Measurements from ENCODE around the gene IZUMO1.

Gene IZUMO1

DNA sequence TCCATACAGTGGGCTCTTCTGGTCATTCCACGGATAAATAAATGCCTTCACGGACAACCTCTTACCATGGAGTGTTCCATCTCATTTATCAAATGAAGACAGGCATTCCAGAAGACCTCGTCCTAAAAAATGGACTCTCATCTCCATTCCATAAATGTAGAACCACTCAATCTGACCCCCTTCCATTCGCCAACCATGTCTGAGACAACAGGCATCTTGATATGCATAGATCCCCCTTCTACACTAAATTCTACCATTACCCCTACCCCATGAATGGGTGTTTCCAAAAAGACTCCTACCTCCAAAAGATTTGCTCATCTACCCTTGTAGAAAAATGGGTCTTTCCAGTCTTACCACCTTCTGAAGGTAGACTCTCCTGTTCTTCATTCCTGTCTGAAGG lies 15.3 kb downstream of the IZUMO1 start:
- no peak overlapping the region for H3K27ac Mint-ChIP-seq
- TF ChIP-seq, protein P1, sequence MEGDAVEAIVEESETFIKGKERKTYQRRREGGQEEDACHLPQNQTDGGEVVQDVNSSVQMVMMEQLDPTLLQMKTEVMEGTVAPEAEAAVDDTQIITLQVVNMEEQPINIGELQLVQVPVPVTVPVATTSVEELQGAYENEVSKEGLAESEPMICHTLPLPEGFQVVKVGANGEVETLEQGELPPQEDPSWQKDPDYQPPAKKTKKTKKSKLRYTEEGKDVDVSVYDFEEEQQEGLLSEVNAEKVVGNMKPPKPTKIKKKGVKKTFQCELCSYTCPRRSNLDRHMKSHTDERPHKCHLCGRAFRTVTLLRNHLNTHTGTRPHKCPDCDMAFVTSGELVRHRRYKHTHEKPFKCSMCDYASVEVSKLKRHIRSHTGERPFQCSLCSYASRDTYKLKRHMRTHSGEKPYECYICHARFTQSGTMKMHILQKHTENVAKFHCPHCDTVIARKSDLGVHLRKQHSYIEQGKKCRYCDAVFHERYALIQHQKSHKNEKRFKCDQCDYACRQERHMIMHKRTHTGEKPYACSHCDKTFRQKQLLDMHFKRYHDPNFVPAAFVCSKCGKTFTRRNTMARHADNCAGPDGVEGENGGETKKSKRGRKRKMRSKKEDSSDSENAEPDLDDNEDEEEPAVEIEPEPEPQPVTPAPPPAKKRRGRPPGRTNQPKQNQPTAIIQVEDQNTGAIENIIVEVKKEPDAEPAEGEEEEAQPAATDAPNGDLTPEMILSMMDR (IDR thresholded peaks at IDR 0.05): no peak
- peaks cover 8% of the 10 kb centered on the region for H3K4me1 Mint-ChIP-seq
- no peak overlapping the region for H3K4me3 Mint-ChIP-seq
- H3K9me3 Mint-ChIP-seq: no peaks in the 10 kb centered on the region
- DNase-seq: no peak
- H3K36me3 Mint-ChIP-seq (ENCODE audit: low read depth): peaks cover 13% of the 10 kb centered on the region
- peaks cover 15% of the 10 kb centered on the region for H3K27me3 Mint-ChIP-seq (ENCODE audit: low read depth, poor library complexity)

DNA sequence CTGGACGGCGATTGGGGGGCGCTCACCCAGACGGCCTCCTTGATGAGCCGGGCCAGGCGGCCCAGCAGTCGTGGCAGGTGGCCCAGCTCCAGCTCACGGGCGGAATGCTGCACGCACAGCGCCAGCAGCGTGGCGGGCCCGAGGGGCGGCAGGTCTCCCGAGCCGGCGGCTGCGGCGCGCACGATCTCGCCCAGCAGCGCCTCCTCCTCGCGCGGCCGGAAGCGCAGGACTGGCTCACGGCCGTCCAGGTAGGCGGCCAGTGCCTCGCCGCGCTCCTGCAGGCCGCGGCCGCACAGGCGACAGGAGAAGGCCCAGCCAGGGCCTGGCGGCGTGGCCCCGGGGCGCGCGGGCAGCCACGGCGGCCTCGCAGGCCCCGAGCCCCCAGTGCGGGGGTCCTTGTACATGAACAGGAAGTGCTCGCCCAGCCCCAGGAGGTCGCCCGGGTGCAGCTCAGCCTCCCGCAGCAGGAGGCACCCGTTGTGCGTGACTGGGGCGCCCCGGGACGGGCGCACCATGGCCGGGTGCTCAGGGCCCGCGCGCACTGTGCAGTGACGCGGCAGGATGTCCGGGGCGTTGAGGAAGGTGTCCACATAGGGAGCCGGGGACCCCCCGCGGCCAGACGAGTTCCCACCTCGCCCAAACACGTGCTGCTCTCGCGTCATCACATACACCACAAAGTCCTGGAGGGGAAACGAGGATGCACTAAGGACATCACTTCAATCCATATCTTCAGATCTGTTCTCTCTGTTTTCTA lies 17.6 kb downstream of the IZUMO1 start:
- Mint-ChIP-seq H3K4me3 (no peak overlapping the region), H3K4me1 (peaks cover 11% of the 10 kb centered on the region), H3K27ac (no peak overlapping the region), H3K27me3 (ENCODE audit: low read depth, poor library complexity) (peaks cover 8% of the 10 kb centered on the region), H3K9me3 (no peaks in the 10 kb centered on the region), H3K36me3 (ENCODE audit: low read depth) (peaks cover 26% of the 10 kb centered on the region)
- DNase-seq: no peak
- TF ChIP-seq, protein P1 (IDR thresholded peaks at IDR 0.05): no peak

DNA sequence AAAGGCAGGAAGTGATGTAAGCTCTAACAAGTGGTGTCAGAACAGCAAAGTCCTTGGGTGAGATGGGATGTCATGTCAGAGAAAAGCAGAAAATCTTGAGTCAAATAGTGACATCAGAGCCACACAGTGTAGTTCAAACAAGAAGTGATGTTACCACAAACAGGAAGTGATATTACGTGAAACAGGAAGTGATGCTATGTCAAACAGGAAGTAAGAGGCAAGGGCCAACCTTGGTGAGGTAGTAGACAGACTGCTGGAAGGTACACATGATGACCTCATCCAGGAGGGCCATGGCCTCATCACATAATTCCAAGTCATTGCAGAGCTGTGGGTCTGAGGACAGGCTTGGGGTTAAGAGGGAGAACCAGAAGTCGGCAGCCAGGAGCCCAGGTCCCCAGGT lies 20.2 kb downstream of the IZUMO1 start:
- H3K9me3 Mint-ChIP-seq: no peaks in the 10 kb centered on the region
- TF ChIP-seq, protein P1 (IDR thresholded peaks at IDR 0.05): no peak
- H3K27me3 Mint-ChIP-seq (ENCODE audit: low read depth, poor library complexity): peaks cover 4% of the 10 kb centered on the region
- peaks cover 11% of the 10 kb centered on the region for H3K4me1 Mint-ChIP-seq
- no peak overlapping the region for H3K4me3 Mint-ChIP-seq
- no peak overlapping the region for H3K27ac Mint-ChIP-seq
- no peak for DNase-seq
- H3K36me3 Mint-ChIP-seq (ENCODE audit: low read depth): peaks cover 26% of the 10 kb centered on the region

DNA sequence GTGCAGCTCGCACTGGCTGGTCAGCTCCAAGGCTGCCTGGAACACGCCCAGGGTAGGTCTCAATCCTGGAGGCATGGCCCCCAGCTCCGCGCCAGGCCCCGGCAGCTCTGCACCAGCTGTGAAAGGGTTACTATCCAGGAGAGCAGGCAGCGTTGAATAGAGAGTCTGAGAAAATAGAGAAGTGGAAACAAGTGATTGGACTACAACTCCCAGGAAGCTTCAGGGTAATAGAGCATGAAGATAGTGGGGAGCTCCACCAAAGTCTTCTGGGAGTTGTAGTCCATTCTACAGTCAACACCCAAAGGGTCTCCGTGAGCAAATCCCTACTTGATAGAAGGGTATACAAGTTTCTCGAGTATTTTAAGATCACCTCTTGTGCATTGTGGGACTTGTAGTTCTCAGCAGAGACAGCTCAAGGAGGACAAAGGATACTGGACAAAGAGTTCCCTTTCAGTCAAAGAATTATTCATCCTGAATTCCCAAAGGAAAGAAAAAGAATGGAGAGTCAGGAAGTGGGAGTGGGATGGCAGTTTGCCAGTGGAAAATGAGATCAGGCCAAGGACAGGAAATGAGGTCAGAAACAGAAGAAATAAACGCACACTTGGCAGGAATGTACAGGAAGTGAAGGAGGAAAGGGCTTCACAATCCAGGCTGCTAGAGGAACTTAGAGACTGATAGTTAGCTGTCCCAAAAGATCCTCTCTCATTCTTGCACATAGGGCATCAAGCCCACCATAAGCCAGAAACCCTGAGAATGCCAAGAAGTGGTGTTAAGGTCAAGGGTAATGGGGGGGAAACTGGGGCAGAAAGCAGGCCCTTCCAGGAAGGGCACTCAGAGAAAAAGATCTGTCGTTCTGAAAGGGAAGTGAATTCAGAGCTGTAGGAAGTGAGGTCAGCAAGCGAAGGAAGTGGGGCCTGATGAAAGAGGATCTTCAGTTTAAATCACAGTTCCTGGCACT lies 21.6 kb downstream of the IZUMO1 start:
- Mint-ChIP-seq H3K4me1 (peaks cover 23% of the 10 kb centered on the region), H3K27me3 (ENCODE audit: low read depth, poor library complexity) (peaks cover under 1% of the 10 kb centered on the region), H3K27ac (peak overlapping the region; percentile 60), H3K4me3 (peak overlapping the region; percentile 12), H3K9me3 (no peaks in the 10 kb centered on the region), H3K36me3 (ENCODE audit: low read depth) (peaks cover 22% of the 10 kb centered on the region)
- TF ChIP-seq, protein P1 (IDR thresholded peaks at IDR 0.05): no peak
- DNase-seq: no peak

DNA sequence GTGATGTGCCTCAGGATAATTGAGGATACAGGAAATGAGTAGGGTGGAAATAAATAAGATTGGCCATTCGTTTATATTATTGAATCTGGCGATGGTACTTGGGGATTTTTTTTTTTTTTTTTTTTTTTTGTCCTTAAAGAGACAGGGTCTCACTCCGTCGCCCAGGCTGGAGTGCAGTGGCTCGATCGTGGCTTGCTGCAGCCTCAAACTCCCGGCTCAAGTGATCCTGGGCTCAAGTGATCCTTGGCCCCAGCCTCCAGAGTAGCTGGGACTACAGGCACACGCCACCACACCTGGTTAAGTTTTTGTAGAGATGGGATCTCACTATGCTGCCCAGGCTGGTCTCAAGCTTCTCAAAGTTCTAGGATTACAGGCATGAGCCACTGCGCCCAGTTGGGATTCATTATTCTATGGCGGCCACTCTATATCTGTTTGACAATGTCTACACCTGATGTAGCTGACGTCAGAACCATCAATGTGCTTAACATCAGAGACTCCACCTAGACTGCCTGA lies 24.5 kb downstream of the IZUMO1 start:
- H3K4me3 Mint-ChIP-seq: peak overlapping the region; percentile 48
- peaks cover 3% of the 10 kb centered on the region for H3K27me3 Mint-ChIP-seq (ENCODE audit: low read depth, poor library complexity)
- H3K4me1 Mint-ChIP-seq: peaks cover 46% of the 10 kb centered on the region
- TF ChIP-seq, protein P1 (IDR thresholded peaks at IDR 0.05): no peak
- DNase-seq: no peak
- no peaks in the 10 kb centered on the region for H3K9me3 Mint-ChIP-seq
- H3K27ac Mint-ChIP-seq: no peak overlapping the region
- H3K36me3 Mint-ChIP-seq (ENCODE audit: low read depth): peaks cover 16% of the 10 kb centered on the region
